Loucy (cell line): Measurements from ENCODE around the gene KLHDC8B.

ENCODE experiments used
- EZH2phosphoT487 ChIP-seq: fragments of 200-600 bp; IDR thresholded peaks from 2 replicates; pipeline ENCODE4 v1.6.1; 2018; ENCODE audit warnings: antibody characterized with exemption, mild to moderate bottlenecking, moderate library complexity, borderline replicate concordance
- TF ChIP-seq, protein P1 (sequence below): fragments of 200-600 bp; sonication (generic); conservative IDR thresholded peaks from 2 replicates; pipeline ENCODE4 v1.5.1; 2014; ENCODE audit warnings: mild to moderate bottlenecking, antibody characterized with exemption, low read length

DNA sequence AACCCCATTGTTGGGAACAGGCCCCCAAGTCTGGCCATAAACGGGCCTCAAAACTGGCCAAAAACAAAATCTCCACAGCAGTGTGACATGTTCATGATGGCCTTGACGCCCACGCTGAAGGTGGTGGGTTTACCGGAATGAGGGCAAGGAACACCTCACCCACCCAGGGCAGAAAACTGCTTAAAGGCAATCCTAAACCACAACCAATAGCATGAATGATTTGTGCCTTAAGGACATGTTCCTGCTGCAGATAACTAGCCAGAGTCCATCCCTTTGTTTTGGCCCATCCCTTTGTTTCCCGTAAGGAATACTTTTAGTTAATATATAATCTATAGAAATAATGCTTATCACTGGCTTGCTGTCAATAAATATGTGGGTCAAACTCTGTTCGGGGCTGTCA, 47.7 kb downstream of the KLHDC8B start:
- TF ChIP-seq, protein P1, sequence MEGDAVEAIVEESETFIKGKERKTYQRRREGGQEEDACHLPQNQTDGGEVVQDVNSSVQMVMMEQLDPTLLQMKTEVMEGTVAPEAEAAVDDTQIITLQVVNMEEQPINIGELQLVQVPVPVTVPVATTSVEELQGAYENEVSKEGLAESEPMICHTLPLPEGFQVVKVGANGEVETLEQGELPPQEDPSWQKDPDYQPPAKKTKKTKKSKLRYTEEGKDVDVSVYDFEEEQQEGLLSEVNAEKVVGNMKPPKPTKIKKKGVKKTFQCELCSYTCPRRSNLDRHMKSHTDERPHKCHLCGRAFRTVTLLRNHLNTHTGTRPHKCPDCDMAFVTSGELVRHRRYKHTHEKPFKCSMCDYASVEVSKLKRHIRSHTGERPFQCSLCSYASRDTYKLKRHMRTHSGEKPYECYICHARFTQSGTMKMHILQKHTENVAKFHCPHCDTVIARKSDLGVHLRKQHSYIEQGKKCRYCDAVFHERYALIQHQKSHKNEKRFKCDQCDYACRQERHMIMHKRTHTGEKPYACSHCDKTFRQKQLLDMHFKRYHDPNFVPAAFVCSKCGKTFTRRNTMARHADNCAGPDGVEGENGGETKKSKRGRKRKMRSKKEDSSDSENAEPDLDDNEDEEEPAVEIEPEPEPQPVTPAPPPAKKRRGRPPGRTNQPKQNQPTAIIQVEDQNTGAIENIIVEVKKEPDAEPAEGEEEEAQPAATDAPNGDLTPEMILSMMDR = no peak
- TF ChIP-seq EZH2phosphoT487 = no peak
